ENCODE results near the gene PLA2G4E. TPM values are rescaled to one million over a fixed set of nuclear protein-coding genes. Genes with fewer than 3 reads are reported as not detected.

Gene PLA2G4E
- total RNA-seq, 2 donors from 2014 or later, result not detected

DNA sequence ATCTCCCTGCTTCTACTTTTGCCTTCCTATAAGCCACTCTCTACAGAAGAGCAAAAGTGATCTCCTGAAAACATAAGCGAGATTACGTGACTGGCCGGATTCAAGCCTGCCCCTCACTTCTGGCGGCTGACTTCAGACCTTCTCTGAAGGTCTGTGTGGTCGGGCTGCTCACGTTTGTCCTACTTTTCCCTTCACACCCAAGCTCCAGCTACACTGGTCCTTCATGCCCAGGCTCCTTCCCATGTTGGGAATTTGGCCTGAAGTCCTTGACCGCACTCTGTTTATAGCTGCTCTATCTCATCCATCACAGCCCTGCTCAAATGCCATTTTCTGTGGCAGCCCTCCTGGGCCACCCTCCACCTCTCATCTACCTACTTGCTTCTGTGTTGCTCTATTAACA is 6.7 kb upstream of the PLA2G4E start:
- Mint-ChIP-seq H3K4me3 (no peak overlapping the region), H3K27me3 (ENCODE audit: low read depth) (peaks cover 14% of the 10 kb centered on the region), H3K36me3 (ENCODE audit: insufficient read depth in 2 of 2) (no peaks in the 10 kb centered on the region), H3K4me1 (ENCODE audit: low read depth) (peaks cover 2% of the 10 kb centered on the region), H3K9me3 (peaks cover 0 to 4% of the 10 kb centered on the region in 2 donors), H3K27ac (no peak overlapping the region)
- no peak for DNase-seq
- no peak for ATAC-seq (replicated peaks in 1 of 2)

DNA sequence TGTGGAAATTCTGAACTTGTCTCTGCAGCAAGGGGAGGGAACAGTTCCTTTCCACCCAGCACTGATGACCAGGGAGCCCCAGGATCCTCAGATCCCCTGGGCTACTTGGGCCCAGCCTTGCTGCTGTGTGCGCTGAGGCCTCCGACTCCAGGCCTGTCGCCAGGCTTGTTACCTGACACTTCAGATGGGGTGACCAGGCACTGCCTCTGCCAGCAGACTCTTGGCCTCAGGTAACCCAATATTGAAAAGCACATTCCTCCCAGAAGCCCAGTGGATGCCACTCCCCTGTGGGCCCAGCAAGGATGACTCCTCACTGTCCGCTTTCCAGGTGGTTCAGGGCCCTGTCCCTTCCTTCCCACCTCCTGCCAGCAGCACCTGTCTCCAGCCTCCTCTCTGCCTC is 3.5 kb upstream of the PLA2G4E start:
- DNase-seq, result no peak
- ATAC-seq (replicated peaks in 1 of 2), result no peak
- H3K9me3 Mint-ChIP-seq, result no peaks in the 10 kb centered on the region
- H3K4me1 Mint-ChIP-seq (ENCODE audit: low read depth), result no peaks in the 10 kb centered on the region
- H3K4me3 Mint-ChIP-seq, result no peak overlapping the region
- H3K27ac Mint-ChIP-seq, result no peak overlapping the region
- H3K27me3 Mint-ChIP-seq (ENCODE audit: low read depth), result peaks cover 7% of the 10 kb centered on the region
- no peaks in the 10 kb centered on the region for H3K36me3 Mint-ChIP-seq (ENCODE audit: insufficient read depth in 2 of 2)

DNA sequence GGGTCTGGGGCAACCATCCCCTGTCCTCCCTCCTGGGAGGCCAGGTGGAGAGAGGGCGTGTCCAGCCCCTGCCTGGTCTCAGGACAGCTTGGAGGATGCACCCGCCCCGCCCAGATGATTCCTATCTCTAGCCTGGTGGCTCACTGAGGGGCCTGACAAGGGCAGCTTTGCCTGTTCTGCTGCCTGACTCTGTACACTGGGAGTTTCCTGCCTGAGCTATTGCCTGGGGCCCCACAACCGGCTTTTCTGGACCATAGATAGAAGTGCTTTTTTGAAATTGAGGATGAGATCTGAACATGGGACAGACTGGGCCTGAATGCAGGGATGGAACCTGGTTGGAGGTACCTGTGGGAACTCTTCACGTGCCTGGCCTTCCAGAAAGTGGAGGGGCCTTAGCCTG is 751 bp upstream of the PLA2G4E start:
- H3K27me3 Mint-ChIP-seq (ENCODE audit: low read depth), result no peaks in the 10 kb centered on the region
- H3K4me3 Mint-ChIP-seq, result no peak overlapping the region
- H3K9me3 Mint-ChIP-seq, result no peaks in the 10 kb centered on the region
- no peak for ATAC-seq (replicated peaks in 1 of 2)
- H3K27ac Mint-ChIP-seq, result no peak overlapping the region
- H3K4me1 Mint-ChIP-seq (ENCODE audit: low read depth), result no peaks in the 10 kb centered on the region
- no peak for DNase-seq
- no peaks in the 10 kb centered on the region for H3K36me3 Mint-ChIP-seq (ENCODE audit: insufficient read depth in 2 of 2)

DNA sequence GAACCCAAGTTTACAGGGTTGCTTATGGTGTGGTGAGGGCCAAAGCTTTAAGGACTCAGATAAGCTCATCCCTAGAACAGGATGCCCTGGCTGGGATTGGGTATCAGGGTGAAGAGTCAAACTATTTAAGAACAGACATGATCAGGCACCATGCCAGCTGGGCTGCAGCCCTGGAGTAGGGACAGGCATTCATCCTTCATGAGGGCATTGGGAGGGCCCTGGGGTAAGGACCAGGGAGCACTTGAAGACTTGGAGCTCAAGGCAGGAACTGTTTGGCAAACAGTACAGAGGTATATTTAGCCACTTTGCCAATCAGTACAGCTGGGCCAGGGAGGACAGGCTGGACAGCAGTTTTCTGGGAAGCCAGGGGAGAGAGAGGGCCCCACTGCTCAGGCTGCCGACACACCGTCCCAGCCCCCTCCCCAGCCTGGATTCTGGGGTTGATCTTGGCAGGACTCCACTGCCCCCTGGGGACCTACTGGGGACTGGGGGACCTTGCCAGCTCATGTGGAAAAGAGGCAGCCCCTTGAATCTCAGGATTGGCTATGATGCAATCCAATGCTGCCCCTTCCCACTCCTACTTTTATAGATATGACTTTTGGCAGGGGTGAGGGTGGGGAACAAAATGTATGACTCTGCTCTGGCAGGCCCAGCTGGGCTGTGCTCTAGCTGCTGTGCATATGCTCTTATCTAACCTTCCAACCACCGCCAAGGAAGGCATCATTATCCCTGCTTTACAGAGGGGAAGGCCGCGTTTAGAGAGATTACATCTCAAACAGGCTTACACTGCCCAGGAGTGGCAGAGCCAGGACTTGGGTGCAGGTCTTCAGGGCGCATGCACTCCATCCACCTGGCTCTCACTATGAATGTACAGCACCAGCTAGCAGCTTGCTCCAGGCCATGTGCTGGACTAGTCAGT is 2.3 kb downstream of the PLA2G4E start:
- no peaks in the 10 kb centered on the region for H3K27me3 Mint-ChIP-seq (ENCODE audit: low read depth)
- H3K4me1 Mint-ChIP-seq (ENCODE audit: low read depth), result no peaks in the 10 kb centered on the region
- no peak for DNase-seq
- H3K4me3 Mint-ChIP-seq, result no peak overlapping the region
- no peak overlapping the region for H3K27ac Mint-ChIP-seq
- no peak for ATAC-seq (replicated peaks in 1 of 2)
- no peaks in the 10 kb centered on the region for H3K9me3 Mint-ChIP-seq
- no peaks in the 10 kb centered on the region for H3K36me3 Mint-ChIP-seq (ENCODE audit: insufficient read depth in 2 of 2)

DNA sequence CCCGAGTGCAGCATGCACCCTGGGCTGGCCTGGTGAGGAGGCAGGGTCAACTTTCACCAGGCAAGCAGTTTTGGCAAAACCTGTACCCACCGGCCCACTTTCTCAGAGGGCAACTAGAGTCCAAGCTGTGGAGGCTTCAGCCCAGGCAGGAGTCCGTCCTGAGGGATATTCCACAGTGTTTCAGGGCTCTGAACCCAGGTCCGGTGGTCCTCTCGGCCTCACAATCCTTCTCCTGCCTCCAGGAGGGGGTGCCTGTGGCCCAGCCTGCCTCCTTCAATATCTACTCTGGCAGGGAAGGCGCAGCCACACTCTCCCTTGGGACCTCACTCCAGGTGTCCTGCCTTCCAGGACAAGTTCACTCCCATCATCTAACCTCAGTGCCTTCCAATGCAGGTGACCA is 3.9 kb downstream of the PLA2G4E start:
- Mint-ChIP-seq H3K4me3 (no peak overlapping the region), H3K27me3 (ENCODE audit: low read depth) (no peaks in the 10 kb centered on the region), H3K4me1 (ENCODE audit: low read depth) (no peaks in the 10 kb centered on the region), H3K27ac (no peak overlapping the region), H3K36me3 (ENCODE audit: insufficient read depth in 2 of 2) (no peaks in the 10 kb centered on the region), H3K9me3 (no peaks in the 10 kb centered on the region)
- DNase-seq (no peak), ATAC-seq (replicated peaks in 1 of 2) (no peak)

DNA sequence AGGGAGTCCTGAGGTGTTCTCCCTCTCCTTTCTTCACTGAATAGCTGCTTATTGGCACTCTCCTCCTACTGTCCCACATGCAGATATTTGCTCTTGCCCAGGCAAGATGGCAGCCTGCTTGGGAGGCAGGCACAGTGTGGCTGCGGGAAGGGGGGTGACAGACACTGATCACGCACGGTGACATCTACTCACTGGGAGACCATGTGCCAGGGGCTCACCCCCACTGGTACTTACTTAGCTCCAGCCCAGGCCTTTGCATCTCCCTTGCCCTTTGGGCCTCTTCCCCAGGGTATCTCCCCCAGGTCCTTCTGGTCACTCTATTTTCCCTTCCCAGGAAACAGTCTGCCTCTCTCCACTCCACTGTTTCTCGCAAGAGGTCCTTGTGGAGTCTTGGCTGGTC is 6.4 kb downstream of the PLA2G4E start:
- DNase-seq, result no peak
- ATAC-seq (replicated peaks in 1 of 2), result no peak
- no peak overlapping the region for H3K27ac Mint-ChIP-seq
- H3K4me1 Mint-ChIP-seq (ENCODE audit: low read depth), result peaks cover 19% of the 10 kb centered on the region
- no peaks in the 10 kb centered on the region for H3K27me3 Mint-ChIP-seq (ENCODE audit: low read depth)
- H3K9me3 Mint-ChIP-seq, result no peaks in the 10 kb centered on the region
- no peak overlapping the region for H3K4me3 Mint-ChIP-seq
- no peaks in the 10 kb centered on the region for H3K36me3 Mint-ChIP-seq (ENCODE audit: insufficient read depth in 2 of 2)

DNA sequence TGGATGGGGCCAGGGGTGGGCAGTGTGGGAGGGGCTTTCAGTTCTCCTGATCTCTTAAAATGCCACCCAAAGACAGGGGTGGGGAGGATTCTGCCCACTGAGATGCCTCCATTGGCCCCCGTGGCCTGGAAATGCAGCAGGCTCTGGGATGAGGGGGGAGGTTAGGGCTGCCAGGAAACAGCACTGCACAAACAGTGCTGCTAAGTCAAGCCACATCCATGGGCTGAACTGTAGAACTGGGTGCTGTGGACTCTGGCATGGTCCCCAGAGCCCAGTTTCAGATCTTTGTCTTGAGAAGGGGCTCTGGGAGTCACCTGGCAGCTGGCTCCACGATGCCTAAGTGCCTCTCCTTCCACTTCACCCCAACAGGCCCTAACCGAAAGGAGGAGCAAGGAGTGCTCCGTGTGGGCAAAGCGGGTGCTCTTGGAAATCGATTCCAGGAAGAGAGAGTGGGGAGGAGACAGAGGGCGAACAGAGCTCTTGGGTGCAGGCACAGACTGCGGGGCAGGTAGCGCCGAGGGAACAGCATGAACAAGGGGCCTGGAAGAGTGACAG is 7.8 kb downstream of the PLA2G4E start:
- no peak overlapping the region for H3K27ac Mint-ChIP-seq
- H3K4me1 Mint-ChIP-seq (ENCODE audit: low read depth), result peaks cover 23% of the 10 kb centered on the region
- DNase-seq (no peak), ATAC-seq (replicated peaks in 1 of 2) (no peak)
- no peaks in the 10 kb centered on the region for H3K36me3 Mint-ChIP-seq (ENCODE audit: insufficient read depth in 2 of 2)
- H3K27me3 Mint-ChIP-seq (ENCODE audit: low read depth), result no peaks in the 10 kb centered on the region
- H3K4me3 Mint-ChIP-seq, result no peak overlapping the region
- no peaks in the 10 kb centered on the region for H3K9me3 Mint-ChIP-seq

DNA sequence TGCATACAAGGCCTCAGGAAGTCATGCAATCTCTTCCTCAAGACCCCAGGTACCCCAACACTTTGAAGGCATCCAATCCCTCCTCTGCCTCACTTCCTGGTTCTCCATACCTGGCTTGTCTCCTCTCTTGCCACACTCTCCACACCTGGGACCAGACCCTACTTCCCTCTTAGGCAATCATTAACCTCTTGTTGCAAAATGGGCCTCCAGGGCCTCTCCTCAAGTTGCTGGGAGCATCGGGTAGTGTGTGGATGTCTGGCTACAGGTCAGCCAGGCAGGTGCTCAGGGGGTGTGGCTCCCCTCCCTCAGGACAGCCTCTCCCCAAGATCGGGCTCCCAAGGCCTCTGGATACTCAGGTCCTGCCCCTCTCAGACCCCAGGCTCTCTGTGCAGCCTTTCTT is 8.6 kb downstream of the PLA2G4E start:
- Mint-ChIP-seq H3K4me1 (ENCODE audit: low read depth) (peaks cover 28% of the 10 kb centered on the region), H3K27me3 (ENCODE audit: low read depth) (no peaks in the 10 kb centered on the region), H3K27ac (no peak overlapping the region)

DNA sequence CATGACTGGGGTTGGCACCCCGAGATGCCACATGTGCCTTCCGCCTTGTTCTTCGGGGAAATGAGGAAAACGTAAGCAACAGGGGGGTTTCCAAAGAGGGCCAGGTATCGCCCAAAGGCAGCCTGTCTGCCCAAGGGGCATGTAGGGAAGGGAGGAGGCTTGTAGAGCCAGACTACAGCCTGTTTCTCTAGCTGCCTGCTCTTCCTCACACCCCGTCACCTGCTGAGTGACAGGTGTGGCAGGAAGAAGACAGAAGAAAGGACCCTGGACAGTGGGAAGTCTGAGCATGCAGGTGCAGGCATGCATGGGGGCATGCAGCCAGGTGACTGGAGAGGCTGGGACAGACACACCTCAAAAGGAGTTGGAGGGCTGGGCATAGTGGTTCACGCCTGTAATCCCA is 9.8 kb downstream of the PLA2G4E start:
- no peaks in the 10 kb centered on the region for H3K9me3 Mint-ChIP-seq
- H3K4me1 Mint-ChIP-seq (ENCODE audit: low read depth), result peaks cover 30% of the 10 kb centered on the region
- ATAC-seq (replicated peaks in 1 of 2), result no peak
- no peaks in the 10 kb centered on the region for H3K36me3 Mint-ChIP-seq (ENCODE audit: insufficient read depth in 2 of 2)
- peak overlapping the region; percentile 54 for H3K27ac Mint-ChIP-seq
- no peaks in the 10 kb centered on the region for H3K27me3 Mint-ChIP-seq (ENCODE audit: low read depth)
- H3K4me3 Mint-ChIP-seq, result peak overlapping the region in 1 of 2 donors; percentile 7
- no peak for DNase-seq

More for the DNA sequence above, 8.6 kb downstream of the PLA2G4E start:
- no peaks in the 10 kb centered on the region for H3K9me3 Mint-ChIP-seq
- no peak for ATAC-seq (replicated peaks in 1 of 2)
- H3K4me3 Mint-ChIP-seq, result no peak overlapping the region
- DNase-seq, result no peak
- H3K36me3 Mint-ChIP-seq (ENCODE audit: insufficient read depth in 2 of 2), result no peaks in the 10 kb centered on the region

DNA sequence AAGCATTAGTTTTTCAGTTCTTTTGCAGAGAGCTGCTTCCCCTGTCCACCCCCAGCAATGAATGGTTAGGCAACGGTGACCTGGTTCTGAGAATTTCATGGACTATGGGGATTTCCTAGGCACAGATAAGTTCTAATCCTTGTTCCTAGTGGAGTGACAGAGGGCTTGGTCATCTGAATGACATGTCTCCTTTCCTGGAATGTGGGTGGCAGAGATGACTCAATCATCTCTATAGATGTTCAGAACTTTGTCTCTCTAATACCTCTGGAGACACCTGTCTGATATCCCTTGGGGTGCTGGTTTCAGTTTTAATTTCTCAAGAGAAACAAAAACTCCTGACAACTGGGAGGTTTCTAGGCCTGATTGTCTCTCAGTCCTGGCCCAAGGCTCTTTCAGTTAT is 10.4 kb downstream of the PLA2G4E start:
- peak overlapping the region; percentile 54 for H3K27ac Mint-ChIP-seq
- no peaks in the 10 kb centered on the region for H3K27me3 Mint-ChIP-seq (ENCODE audit: low read depth)
- peaks cover 30% of the 10 kb centered on the region for H3K4me1 Mint-ChIP-seq (ENCODE audit: low read depth)
- no peaks in the 10 kb centered on the region for H3K9me3 Mint-ChIP-seq
- H3K4me3 Mint-ChIP-seq, result peak overlapping the region in 1 of 2 donors; percentile 7
- DNase-seq, result no peak
- peak; percentile 74 to 75 for ATAC-seq (replicated peaks in 1 of 2)
- H3K36me3 Mint-ChIP-seq (ENCODE audit: insufficient read depth in 2 of 2), result no peaks in the 10 kb centered on the region

DNA sequence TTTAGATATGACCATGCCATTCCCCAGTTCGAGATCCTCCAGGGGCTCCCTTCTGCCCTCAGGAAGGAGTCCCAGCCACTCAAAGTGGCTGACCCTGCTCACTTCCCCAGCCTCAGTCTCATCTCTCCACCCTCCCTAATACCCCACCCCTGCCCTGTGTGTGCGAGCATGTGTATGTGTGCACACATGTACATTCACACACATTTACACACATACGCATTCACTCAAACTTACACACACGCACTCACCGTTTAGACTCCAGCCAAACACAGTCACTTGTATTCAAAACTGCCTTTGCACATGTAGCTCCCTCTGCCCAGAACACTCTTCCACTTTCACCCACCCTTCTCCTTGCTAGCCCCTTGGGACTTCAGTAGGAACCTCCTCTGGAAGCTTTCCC is 11.4 kb downstream of the PLA2G4E start:
- ATAC-seq (replicated peaks in 1 of 2) (no peak), DNase-seq (no peak)
- peaks cover 30% of the 10 kb centered on the region for H3K4me1 Mint-ChIP-seq (ENCODE audit: low read depth)
- H3K27ac Mint-ChIP-seq, result no peak overlapping the region
- no peaks in the 10 kb centered on the region for H3K36me3 Mint-ChIP-seq (ENCODE audit: insufficient read depth in 2 of 2)
- no peak overlapping the region for H3K4me3 Mint-ChIP-seq
- H3K27me3 Mint-ChIP-seq (ENCODE audit: low read depth), result no peaks in the 10 kb centered on the region
- H3K9me3 Mint-ChIP-seq, result no peaks in the 10 kb centered on the region

DNA sequence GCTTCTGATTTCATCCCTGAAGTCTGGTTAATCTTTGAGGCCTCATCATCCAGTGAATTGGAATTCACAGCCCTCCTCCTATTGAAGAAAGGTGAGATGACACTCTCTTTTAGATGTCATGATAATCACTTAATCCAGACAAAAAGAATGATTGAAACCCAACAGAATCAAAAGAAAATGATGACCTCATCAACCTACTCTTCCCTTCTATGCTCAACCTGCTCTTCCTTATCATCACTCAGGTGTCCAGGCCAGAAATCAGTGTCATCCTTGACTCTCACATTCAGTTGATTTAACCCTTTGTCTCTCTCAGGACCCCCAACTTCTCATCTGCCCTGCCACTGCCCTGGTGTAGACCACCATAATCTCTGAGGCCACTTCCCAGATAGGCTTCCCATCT is 11.8 kb downstream of the PLA2G4E start:
- H3K4me1 Mint-ChIP-seq (ENCODE audit: low read depth), result peaks cover 30% of the 10 kb centered on the region
- H3K27ac Mint-ChIP-seq, result no peak overlapping the region
- no peak for DNase-seq
- no peak for ATAC-seq (replicated peaks in 1 of 2)
- no peaks in the 10 kb centered on the region for H3K27me3 Mint-ChIP-seq (ENCODE audit: low read depth)
- no peak overlapping the region for H3K4me3 Mint-ChIP-seq
- H3K36me3 Mint-ChIP-seq (ENCODE audit: insufficient read depth in 2 of 2), result no peaks in the 10 kb centered on the region
- H3K9me3 Mint-ChIP-seq, result no peaks in the 10 kb centered on the region

DNA sequence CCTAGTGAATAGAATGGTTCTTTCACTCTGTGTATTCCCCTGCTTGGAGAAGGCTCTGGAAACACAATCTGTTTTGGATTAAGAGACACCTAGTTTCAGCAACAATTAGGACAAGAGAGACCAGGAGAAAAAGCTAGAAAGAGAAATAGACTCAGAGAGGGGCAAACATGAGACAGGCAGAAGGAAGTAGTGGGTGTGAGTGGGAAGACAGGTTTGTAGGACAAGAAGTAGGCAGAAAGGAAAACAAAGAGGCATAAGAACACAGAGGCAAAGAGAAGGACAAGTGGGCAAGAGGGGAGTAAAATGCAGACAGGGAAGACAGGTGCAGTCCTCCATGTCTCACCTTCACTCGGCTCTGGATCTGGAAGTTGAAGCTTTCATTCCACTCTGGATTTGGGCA is 13.5 kb downstream of the PLA2G4E start:
- H3K27me3 Mint-ChIP-seq (ENCODE audit: low read depth), result no peaks in the 10 kb centered on the region
- H3K27ac Mint-ChIP-seq, result no peak overlapping the region
- DNase-seq (no peak), ATAC-seq (replicated peaks in 1 of 2) (no peak)
- H3K36me3 Mint-ChIP-seq (ENCODE audit: insufficient read depth in 2 of 2), result no peaks in the 10 kb centered on the region
- H3K4me1 Mint-ChIP-seq (ENCODE audit: low read depth), result peaks cover 30% of the 10 kb centered on the region
- no peaks in the 10 kb centered on the region for H3K9me3 Mint-ChIP-seq
- no peak overlapping the region for H3K4me3 Mint-ChIP-seq

DNA sequence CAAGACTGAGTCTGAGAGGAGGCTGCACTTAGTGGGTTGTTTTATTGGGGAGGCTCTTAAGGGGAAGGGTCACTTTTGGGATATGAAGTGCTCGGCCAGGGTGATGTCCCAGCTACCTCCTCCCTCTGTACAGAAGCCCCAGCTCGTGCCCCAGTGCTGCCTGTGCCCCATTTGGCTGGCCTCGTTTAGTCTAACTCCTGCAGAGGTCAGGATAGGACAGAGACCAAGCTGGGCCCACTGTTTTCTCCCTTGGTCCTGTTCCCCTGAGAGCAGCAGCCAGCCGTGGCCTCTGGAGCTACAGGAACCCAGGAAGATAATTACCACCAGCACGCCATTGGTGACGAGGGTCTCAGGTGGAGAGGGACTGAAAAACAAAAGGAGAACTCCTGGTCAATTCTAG is 18.5 kb downstream of the PLA2G4E start:
- Mint-ChIP-seq H3K4me1 (ENCODE audit: low read depth) (peaks cover 4% of the 10 kb centered on the region), H3K36me3 (ENCODE audit: insufficient read depth in 2 of 2) (no peaks in the 10 kb centered on the region), H3K27ac (no peak overlapping the region), H3K27me3 (ENCODE audit: low read depth) (no peaks in the 10 kb centered on the region), H3K9me3 (no peaks in the 10 kb centered on the region), H3K4me3 (no peak overlapping the region)
- no peak for ATAC-seq (replicated peaks in 1 of 2)
- DNase-seq, result no peak

Measured in activated T-cell treated with anti-CD3 and anti-CD28 coated beads, Interleukin-2, amount 50 U/mL, for 72 hours (primary cell).